Motor neuron (in vitro differentiated cells): Measurements from ENCODE around the gene MYO5C. TPM values are rescaled to one million over a fixed set of nuclear protein-coding genes. Genes with fewer than 3 reads are reported as not detected.

ENCODE experiments used
- ATAC-seq, 8 experiments: fragments of 200-7000 bp; cut with Tn5 transposase; replicated peaks in 6 of 8; 2 replicates each; pipeline ENCODE4 v1.8.0; 2021; ENCODE audit warnings: mild to moderate bottlenecking in 8 of 8, moderate library complexity in 8 of 8
- H3K27ac ChIP-seq, 2 donors: fragments of 250-450 bp; sonication (Bioruptor Pico); 2 replicates each; pipeline ENCODE4 v1.9.0; 2021; ENCODE audit warnings: antibody characterized with exemption in 2 of 2, mild to moderate bottlenecking in 2 of 2, moderate library complexity in 1 of 2
- H3K4me1 ChIP-seq, 2 donors: fragments of 250-450 bp; sonication (Bioruptor Pico); replicated peaks in 1 of 2; 2 replicates each; pipeline ENCODE4 v1.6.1; 2021; ENCODE audit warnings: antibody characterized with exemption in 2 of 2, mild to moderate bottlenecking in 2 of 2, moderate library complexity in 1 of 2
- H3K4me3 ChIP-seq, 5 donors: fragments of 250-450 bp; sonication (Bioruptor Pico); 2 replicates each; pipeline ENCODE4 v1.9.0; 2021; ENCODE audit warnings: antibody characterized with exemption in 5 of 5, mild to moderate bottlenecking in 5 of 5, moderate library complexity in 4 of 5
- WGBS, 10 experiments: fragments of 450-650 bp; shearing (Covaris generic); methylation state at CpG; one replicate each; pipeline ENCODE4 v1.0.0; 2022; 5-methylcytosine and 5-hydroxymethylcytosine counted together
- in situ Hi-C, 9 experiments: fragments of 400-800 bp; cut with MboI; loops; one replicate each; pipeline ENCODE4 v1.15.0; 2021; ENCODE audit warnings: low sequenced_read_pairs in 9 of 9, low pct_unique_long_range_greater_than_20kb in 2 of 9; ENCODE audit not compliant: unreplicated experiment in 9 of 9
- total RNA-seq, 8 experiments: library from RNA; unstranded; fragments of 300-600 nt; gene quantifications; 2 replicates each; pipeline versions ENCODE4 v1.2.3 to v1.2.4, GENCODE V29; 2022

Gene MYO5C
- total RNA-seq, 8 experiments from 2014 or later: 0.27 to 5.3 (median 0.85) TPM

GRCh38 chr15:52258461-52258860 is 37.1 kb downstream of the MYO5C start:
- in situ Hi-C loops: loop anchor here in 4 of 9 experiments (10.0 to 25.0 kb wide), 3 partner anchors 476 to 1454 kb away; no protein-coding TSS in a partner anchor
- WGBS, 10 experiments: 70 to 100% (median 90%) methylated on average over 1 to 5 of the region's 5 CpGs; no CpG with 5 or more reads in 1 of the 10 experiments
- no peak overlapping the region for H3K27ac ChIP-seq

DNA sequence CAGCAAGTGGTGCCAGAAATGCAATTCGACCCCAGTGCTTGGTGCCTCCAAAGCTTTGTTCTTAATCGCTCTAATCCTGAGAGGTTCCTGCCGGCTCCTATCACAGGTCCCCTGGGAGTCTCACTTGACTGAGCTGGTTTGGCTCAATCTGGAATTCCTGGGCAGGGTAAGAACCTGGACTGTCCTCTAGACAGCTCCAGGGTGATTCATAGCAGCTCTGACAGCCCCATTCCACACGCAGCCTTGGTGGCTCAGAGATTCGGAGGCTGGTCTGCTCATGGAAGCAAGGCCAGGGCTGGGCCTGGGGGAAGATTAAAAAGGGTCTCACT is 37.9 kb downstream of the MYO5C start:
- Histone ChIP-seq H3K4me3 (no peak overlapping the region), H3K27ac (no peak overlapping the region), H3K4me1 (peaks cover 23 to 30% of the 10 kb centered on the region in 2 donors)
- ATAC-seq: peak in 5 of 8 experiments; percentile 6 to 81 (median 74)
- in situ Hi-C loops: loop anchor here in 4 of 9 experiments (10.0 to 25.0 kb wide), 3 partner anchors 477 to 1455 kb away; no protein-coding TSS in a partner anchor
- WGBS, 10 experiments: 25 to 100% (median 74%) methylated on average over 1 to 5 of the region's 5 CpGs; no CpG with 5 or more reads in 6 of the 10 experiments

More at GRCh38 chr15:52258461-52258860, 37.1 kb downstream of the MYO5C start:
- no peak for ATAC-seq
- Histone ChIP-seq H3K4me3 (no peak overlapping the region), H3K4me1 (peaks cover 23 to 30% of the 10 kb centered on the region in 2 donors)

- no peak overlapping the region for H3K27ac ChIP-seq
- in situ Hi-C loops: loop anchor here in 4 of 9 experiments (10.0 to 25.0 kb wide), 3 partner anchors 478 to 1455 kb away; no protein-coding TSS in a partner anchor
- 26 to 92% (median 75%) methylated on average over 2 to 7 of the region's 10 CpGs; no CpG with 5 or more reads in 2 of the 10 experiments for WGBS, 10 experiments
Measured at GRCh38 chr15:52256930-52257733, 38.5 kb downstream of the MYO5C start.

GRCh38 chr15:52256366-52256765 is 39.2 kb downstream of the MYO5C start:
- no peak overlapping the region for H3K4me3 ChIP-seq
- peak in 6 of 8 experiments; percentile 33 to 75 (median 54) for ATAC-seq
- in situ Hi-C loops: loop anchor here in 4 of 9 experiments (10.0 to 25.0 kb wide), 3 partner anchors 478 to 1456 kb away; no protein-coding TSS in a partner anchor
- H3K27ac ChIP-seq: no peak overlapping the region
- 0 to 25% (median 9%) methylated on average over 1 to 6 of the region's 10 CpGs; no CpG with 5 or more reads in 4 of the 10 experiments for WGBS, 10 experiments
- H3K4me1 ChIP-seq: peaks cover 13 to 22% of the 10 kb centered on the region in 2 donors

More at GRCh38 chr15:52256930-52257733, 38.5 kb downstream of the MYO5C start:
- Histone ChIP-seq H3K4me1 (peaks cover 21 to 30% of the 10 kb centered on the region in 2 donors), H3K4me3 (no peak overlapping the region)
- ATAC-seq: peak in 1 of 8 experiments; percentile 31

DNA sequence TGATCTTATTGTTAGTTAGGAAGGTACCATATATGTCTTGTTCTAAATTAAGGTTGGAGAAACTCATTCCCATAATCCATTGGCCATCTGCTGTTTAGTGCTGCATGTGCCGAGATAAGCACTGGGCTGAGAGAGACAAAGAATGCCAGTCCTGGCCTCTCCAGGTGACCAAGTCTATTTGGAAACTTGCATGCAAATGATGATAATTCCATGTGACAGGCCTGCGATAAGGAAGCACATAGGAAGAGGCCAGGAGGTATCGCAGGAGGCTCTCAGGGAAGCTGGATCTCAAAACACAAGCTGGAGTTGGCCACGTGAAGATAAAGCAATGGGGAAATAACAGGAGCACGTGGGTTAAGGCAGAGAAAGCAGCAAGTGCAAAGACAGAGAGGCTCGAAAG is 39.7 kb downstream of the MYO5C start:
- H3K27ac ChIP-seq: no peak overlapping the region
- in situ Hi-C loops: loop anchor here in 4 of 9 experiments (10.0 to 25.0 kb wide), 3 partner anchors 479 to 1456 kb away; no protein-coding TSS in a partner anchor
- 29 to 83% (median 54%) methylated on average over 1 to 6 of the region's 6 CpGs; no CpG with 5 or more reads in 2 of the 10 experiments for WGBS, 10 experiments
- no peak for ATAC-seq
- no peak overlapping the region for H3K4me3 ChIP-seq
- H3K4me1 ChIP-seq: peaks cover 12 to 18% of the 10 kb centered on the region in 2 donors

- in situ Hi-C loops: loop anchor here in 4 of 9 experiments (10.0 to 25.0 kb wide), 3 partner anchors 480 to 1457 kb away; no protein-coding TSS in a partner anchor
- peaks cover 12 to 16% of the 10 kb centered on the region in 2 donors for H3K4me1 ChIP-seq
- H3K27ac ChIP-seq: no peak overlapping the region
- no peak for ATAC-seq
- H3K4me3 ChIP-seq: no peak overlapping the region
- 14 to 75% (median 53%) methylated on average over 1 of the region's 1 CpG; no CpG with 5 or more reads in 6 of the 10 experiments for WGBS, 10 experiments
Measured at GRCh38 chr15:52255008-52255407, 40.6 kb downstream of the MYO5C start.

GRCh38 chr15:52254391-52254790 is 41.2 kb downstream of the MYO5C start:
- 56 to 100% (median 91%) methylated on average over 1 to 4 of the region's 4 CpGs; no CpG with 5 or more reads in 3 of the 10 experiments for WGBS, 10 experiments
- in situ Hi-C loops: loop anchor here in 4 of 9 experiments (10.0 to 25.0 kb wide), 3 partner anchors 480 to 1458 kb away; no protein-coding TSS in a partner anchor
- Histone ChIP-seq H3K4me1 (peaks cover 12 to 16% of the 10 kb centered on the region in 2 donors), H3K4me3 (no peak overlapping the region), H3K27ac (no peak overlapping the region)
- ATAC-seq: peak in 1 of 8 experiments; percentile 36

DNA sequence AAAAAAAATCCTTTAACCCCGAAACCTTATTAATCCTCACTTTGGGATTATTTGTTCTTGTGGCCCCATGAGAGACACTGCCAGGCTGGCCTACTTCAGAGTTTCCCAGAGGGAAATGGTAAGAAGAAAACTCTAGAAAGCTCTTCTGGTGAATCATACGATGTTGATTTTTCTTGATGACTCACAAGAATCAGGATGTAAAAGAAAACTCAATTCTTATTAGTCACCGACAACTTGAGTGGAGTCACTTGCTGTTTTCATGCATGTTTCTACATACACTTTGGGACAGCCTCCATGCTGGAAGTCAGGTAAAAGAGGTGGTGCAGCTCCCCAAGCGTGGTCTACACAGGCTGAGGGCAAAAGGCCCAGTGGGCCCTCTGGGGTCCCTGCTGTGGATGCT is 42.8 kb downstream of the MYO5C start:
- Histone ChIP-seq H3K27ac (no peak overlapping the region), H3K4me3 (no peak overlapping the region), H3K4me1 (peaks cover 11 to 16% of the 10 kb centered on the region in 2 donors)
- in situ Hi-C loops: loop anchor here in 4 of 9 experiments (10.0 to 25.0 kb wide), 3 partner anchors 482 to 1460 kb away; no protein-coding TSS in a partner anchor
- peak in 5 of 8 experiments; percentile 10 to 83 (median 19) for ATAC-seq
- WGBS, 10 experiments: 0 to 100% (median 82%) methylated on average over 1 to 4 of the region's 4 CpGs; no CpG with 5 or more reads in 2 of the 10 experiments

DNA sequence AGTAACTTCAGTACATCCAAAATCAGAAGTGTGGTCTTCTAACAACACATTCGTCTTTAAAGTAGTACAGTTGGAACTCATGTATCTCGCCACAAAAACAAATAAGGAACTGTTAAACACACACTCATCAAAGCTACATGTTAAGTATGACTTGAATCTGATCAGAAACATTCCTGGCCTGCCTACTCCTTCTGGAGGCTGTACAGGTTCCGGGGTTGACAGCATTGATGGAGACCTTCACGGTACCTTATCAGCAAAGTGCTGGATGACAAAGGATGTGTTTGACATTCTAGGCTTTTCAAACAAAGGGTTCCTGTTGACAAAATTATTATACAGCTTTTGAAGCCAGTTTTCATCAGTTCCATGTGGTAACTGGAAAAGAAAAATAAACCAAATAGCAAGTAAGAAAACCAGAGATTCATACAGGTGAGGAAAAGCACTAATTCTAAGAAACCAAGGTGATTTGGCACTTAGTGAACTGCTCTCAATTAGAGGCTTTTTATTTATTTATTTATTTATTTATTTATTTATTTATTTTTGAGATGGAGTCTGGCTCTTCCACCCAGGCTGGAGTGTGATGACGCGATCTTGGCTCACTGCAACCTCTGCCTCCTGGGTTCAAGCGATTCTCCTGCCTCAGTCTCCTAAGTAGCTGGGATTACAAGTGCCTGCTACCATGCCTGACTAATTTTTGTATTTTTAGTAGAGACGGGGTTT is 44.3 kb downstream of the MYO5C start:
- Histone ChIP-seq H3K4me3 (no peak overlapping the region), H3K4me1 (peaks cover 0 to 3% of the 10 kb centered on the region in 2 donors), H3K27ac (no peak overlapping the region)
- 58 to 100% (median 88%) methylated on average over 2 to 8 of the region's 8 CpGs; no CpG with 5 or more reads in 1 of the 10 experiments for WGBS, 10 experiments
- ATAC-seq: no peak
- in situ Hi-C loops: loop anchor here in 4 of 9 experiments (10.0 to 25.0 kb wide), 3 partner anchors 483 to 1461 kb away; no protein-coding TSS in a partner anchor

- in situ Hi-C loops: loop anchor here in 1 of 9 experiments (25.0 kb wide), 1 partner anchor 490 kb away; no protein-coding TSS in a partner anchor
Measured at GRCh38 chr15:52247461-52247860, 48.1 kb downstream of the MYO5C start.

DNA sequence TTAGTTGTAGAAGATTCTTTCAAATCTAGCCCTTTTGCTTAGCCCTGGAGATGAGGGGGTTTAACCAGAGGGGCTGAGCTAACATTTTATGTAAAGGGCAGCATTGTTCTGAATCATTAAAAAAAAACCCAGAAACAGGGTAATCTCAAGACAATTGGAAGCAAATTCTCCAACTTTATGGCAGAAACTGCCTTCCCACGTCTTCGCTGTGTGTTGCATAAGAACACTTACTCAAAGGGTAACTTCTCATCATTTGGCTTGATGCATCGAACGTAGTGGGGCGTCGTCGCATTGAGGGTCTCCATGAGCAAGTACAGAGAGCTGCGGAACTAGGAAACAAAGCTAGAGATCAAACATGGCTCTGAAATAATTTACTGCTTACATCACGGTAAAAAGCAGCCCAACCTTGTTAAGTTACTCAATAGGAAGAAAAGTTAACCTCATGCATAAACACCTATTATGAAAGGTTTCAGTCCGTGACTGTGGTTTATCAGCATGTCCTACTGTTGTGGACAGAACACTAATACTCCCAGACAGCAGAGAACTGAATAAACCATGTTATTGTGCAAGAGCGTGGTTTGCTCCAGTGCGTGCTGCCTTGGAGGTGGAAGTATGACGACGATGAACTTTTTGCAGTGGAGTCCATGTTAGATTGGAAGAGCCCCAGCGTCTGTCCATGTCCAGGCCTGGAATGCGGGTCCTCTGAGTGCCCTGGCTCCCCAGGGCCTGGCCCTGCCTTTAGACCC is 48.7 kb downstream of the MYO5C start:
- no peak for ATAC-seq
- 59 to 98% (median 88%) methylated on average over 2 to 13 of the region's 16 CpGs for WGBS, 10 experiments
- in situ Hi-C loops: loop anchor here in 1 of 9 experiments (25.0 kb wide), 1 partner anchor 490 kb away; no protein-coding TSS in a partner anchor

More at GRCh38 chr15:52247461-52247860, 48.1 kb downstream of the MYO5C start:
- no peak overlapping the region for H3K4me3 ChIP-seq
- WGBS, 10 experiments: 50 to 94% (median 89%) methylated on average over 1 to 6 of the region's 7 CpGs; no CpG with 5 or more reads in 2 of the 10 experiments
- no peak for ATAC-seq
- H3K4me1 ChIP-seq: no peaks in the 10 kb centered on the region
- no peak overlapping the region for H3K27ac ChIP-seq

More for the DNA sequence above, 48.7 kb downstream of the MYO5C start:
- H3K4me3 ChIP-seq: no peak overlapping the region
- no peak overlapping the region for H3K27ac ChIP-seq
- H3K4me1 ChIP-seq: no peaks in the 10 kb centered on the region
